Osteocyte (in vitro differentiated cells): ENCODE measurements around the gene MIER2. TPM values are rescaled to one million over a fixed set of nuclear protein-coding genes. Genes with fewer than 3 reads are reported as not detected.

Source experiments
- DNase-seq: peaks from one replicate; pipeline ENCODE4 v3.0.0; 2021; ENCODE audit warnings: mixed read lengths; ENCODE audit not compliant: unreplicated experiment; ENCODE audit errors: extremely low spot score
- H3K27ac Mint-ChIP-seq: one replicate; pipeline ENCODE4 v1.8.0; 2021; ENCODE audit warnings: mild to moderate bottlenecking, mixed read lengths; ENCODE audit not compliant: unreplicated experiment
- H3K27me3 Mint-ChIP-seq: one replicate; pipeline ENCODE4 v1.8.0; 2021; ENCODE audit warnings: mixed read lengths; ENCODE audit not compliant: unreplicated experiment
- H3K36me3 Mint-ChIP-seq: one replicate; pipeline ENCODE4 v1.8.0; 2021; ENCODE audit warnings: mixed read lengths; ENCODE audit not compliant: unreplicated experiment
- H3K4me1 Mint-ChIP-seq: one replicate; pipeline ENCODE4 v1.8.0; 2021; ENCODE audit warnings: mixed read lengths; ENCODE audit not compliant: unreplicated experiment
- H3K4me3 Mint-ChIP-seq: one replicate; pipeline ENCODE4 v1.8.0; 2021; ENCODE audit warnings: mild to moderate bottlenecking, moderate library complexity, mixed read lengths; ENCODE audit not compliant: unreplicated experiment
- H3K9me3 Mint-ChIP-seq: one replicate; pipeline ENCODE4 v1.8.0; 2021; ENCODE audit warnings: mixed read lengths; ENCODE audit not compliant: unreplicated experiment
- CTCF ChIP-seq: fragments of 200-600 bp; sonication (generic); IDR thresholded peaks from 2 replicates; pipeline ENCODE4 v1.5.0; 2021; ENCODE audit warnings: antibody characterized with exemption, mild to moderate bottlenecking, moderate library complexity
- total RNA-seq: library from RNA; stranded (reverse); gene quantifications from 2 replicates; pipeline ENCODE4 v1.2.1, GENCODE V29; 2021

MIER2 gene
- total RNA-seq, 1 donor from 2014 or later = 31.6 TPM

- DNase-seq = peak; percentile 83
- Mint-ChIP-seq H3K36me3 (peaks cover 18% of the 10 kb centered on the region), H3K27me3 (no peaks in the 10 kb centered on the region), H3K9me3 (no peaks in the 10 kb centered on the region), H3K27ac (no peak overlapping the region), H3K4me3 (no peak overlapping the region), H3K4me1 (no peaks in the 10 kb centered on the region)
- no peak for TF ChIP-seq CTCF
These were observed 36.0 kb downstream of the MIER2 start for GRCh38 chr19:308471-309205.

GRCh38 chr19:307793-308420, 36.7 kb downstream of the MIER2 start:
- H3K4me3 Mint-ChIP-seq = no peak overlapping the region
- no peak for TF ChIP-seq CTCF
- no peak for DNase-seq
- H3K27ac Mint-ChIP-seq = no peak overlapping the region
- H3K27me3 Mint-ChIP-seq = no peaks in the 10 kb centered on the region
- no peaks in the 10 kb centered on the region for H3K4me1 Mint-ChIP-seq
- H3K36me3 Mint-ChIP-seq = peaks cover 15% of the 10 kb centered on the region
- no peaks in the 10 kb centered on the region for H3K9me3 Mint-ChIP-seq

- peak; percentile 84 for DNase-seq
- no peak overlapping the region for H3K27ac Mint-ChIP-seq
- peaks cover 15% of the 10 kb centered on the region for H3K36me3 Mint-ChIP-seq
- no peaks in the 10 kb centered on the region for H3K4me1 Mint-ChIP-seq
- H3K9me3 Mint-ChIP-seq = no peaks in the 10 kb centered on the region
- H3K27me3 Mint-ChIP-seq = no peaks in the 10 kb centered on the region
- no peak for TF ChIP-seq CTCF
- H3K4me3 Mint-ChIP-seq = no peak overlapping the region
These were observed 37.5 kb downstream of the MIER2 start for GRCh38 chr19:307111-307531.

GRCh38 chr19:306151-306900, 38.3 kb downstream of the MIER2 start:
- peak; percentile 82 for DNase-seq
- H3K27ac Mint-ChIP-seq = no peak overlapping the region
- no peaks in the 10 kb centered on the region for H3K27me3 Mint-ChIP-seq
- H3K9me3 Mint-ChIP-seq = no peaks in the 10 kb centered on the region
- H3K36me3 Mint-ChIP-seq = peaks cover 12% of the 10 kb centered on the region
- TF ChIP-seq CTCF = no peak
- H3K4me1 Mint-ChIP-seq = no peaks in the 10 kb centered on the region
- H3K4me3 Mint-ChIP-seq = no peak overlapping the region
